A673 (cell line): ENCODE measurements around the gene USF2.

ENCODE experiments used
- EZH2 ChIP-seq: fragments of 200-600 bp; sonication (generic); IDR thresholded peaks from 2 replicates; pipeline ENCODE4 v1.6.1; 2017; ENCODE audit warnings: borderline replicate concordance, low read depth, mild to moderate bottlenecking, mixed read lengths, antibody characterized with exemption, low read length; ENCODE audit not compliant: poor library complexity, severe bottlenecking
- TF ChIP-seq, protein P1 (sequence below): fragments of 300-800, 200-600 bp; sonication (generic); conservative IDR thresholded peaks from 2 replicates; pipeline ENCODE4 v1.5.1; 2017; ENCODE audit warnings: low read depth, mild to moderate bottlenecking, antibody characterized with exemption, low read length, moderate library complexity, mixed read lengths

- TF ChIP-seq, protein P1, sequence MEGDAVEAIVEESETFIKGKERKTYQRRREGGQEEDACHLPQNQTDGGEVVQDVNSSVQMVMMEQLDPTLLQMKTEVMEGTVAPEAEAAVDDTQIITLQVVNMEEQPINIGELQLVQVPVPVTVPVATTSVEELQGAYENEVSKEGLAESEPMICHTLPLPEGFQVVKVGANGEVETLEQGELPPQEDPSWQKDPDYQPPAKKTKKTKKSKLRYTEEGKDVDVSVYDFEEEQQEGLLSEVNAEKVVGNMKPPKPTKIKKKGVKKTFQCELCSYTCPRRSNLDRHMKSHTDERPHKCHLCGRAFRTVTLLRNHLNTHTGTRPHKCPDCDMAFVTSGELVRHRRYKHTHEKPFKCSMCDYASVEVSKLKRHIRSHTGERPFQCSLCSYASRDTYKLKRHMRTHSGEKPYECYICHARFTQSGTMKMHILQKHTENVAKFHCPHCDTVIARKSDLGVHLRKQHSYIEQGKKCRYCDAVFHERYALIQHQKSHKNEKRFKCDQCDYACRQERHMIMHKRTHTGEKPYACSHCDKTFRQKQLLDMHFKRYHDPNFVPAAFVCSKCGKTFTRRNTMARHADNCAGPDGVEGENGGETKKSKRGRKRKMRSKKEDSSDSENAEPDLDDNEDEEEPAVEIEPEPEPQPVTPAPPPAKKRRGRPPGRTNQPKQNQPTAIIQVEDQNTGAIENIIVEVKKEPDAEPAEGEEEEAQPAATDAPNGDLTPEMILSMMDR = no peak
- TF ChIP-seq EZH2 = no peak
Measured at GRCh38 chr19:35279985-35280821, 11.4 kb downstream of the USF2 start.
